Neural progenitor cell (in vitro differentiated cells): ENCODE results near the gene CXXC4.

ENCODE experiments used
- CTCF ChIP-seq: fragments of 200-600 bp; sonication (generic); IDR thresholded peaks from 2 replicates; pipeline ENCODE4 v1.5.1; 2017; ENCODE audit warnings: antibody characterized with exemption, mild to moderate bottlenecking
- EZH2phosphoT487 ChIP-seq: fragments of 200-600 bp; sonication (generic); IDR thresholded peaks from 2 replicates; pipeline ENCODE4 v1.6.1; 2017; ENCODE audit warnings: antibody characterized with exemption

- TF ChIP-seq CTCF (no peak), EZH2phosphoT487 (no peak)
Measured at GRCh38 chr4:104500442-104500841, 5.7 kb upstream of the CXXC4 start.
